GM12878 (cell line): ENCODE measurements around the gene GNAT1. TPM values are rescaled to one million over a fixed set of nuclear protein-coding genes. Genes with fewer than 3 reads are reported as not detected.

ENCODE experiments used
- ATAC-seq: fragments of 200-7000 bp; cut with Tn5 transposase; 3 replicates; pipeline ENCODE4 v1.9.1; 2020; ENCODE audit warnings: mild to moderate bottlenecking, moderate library complexity
- BruUV-seq: library from RNA; stranded (reverse); fragments of 400-500 nt; replicated peaks from 2 replicates; lab custom pipeline; 2021; lab: Mats Ljungman, UMichigan
- CTCF ChIA-PET: fragments of 300-600 bp; sonication (Branson Sonifier 250); formaldehyde crosslinking; extraction: SDS; loops from one replicate; lab custom pipeline; 2021; ENCODE audit warnings: inconsistent platforms; lab: Yijun Ruan, JAX
- POLR2A ChIA-PET: fragments of 350-600 bp; formaldehyde crosslinking; extraction: SDS; loops from one replicate; lab custom pipeline; 2021; ENCODE audit warnings: inconsistent platforms; lab: Charles Lee
- RAD21 ChIA-PET: fragments of 300-600 bp; sonication (Branson Sonifier 250); formaldehyde crosslinking; loops from one replicate; lab custom pipeline; 2023; ENCODE audit warnings: antibody characterized with exemption; ENCODE audit not compliant: unreplicated experiment; lab: Charles Lee
- SMC1A ChIA-PET: fragments of 300-600 bp; sonication (Branson Sonifier 250); formaldehyde crosslinking; loops from one replicate; lab custom pipeline; 2023; ENCODE audit not compliant: unreplicated experiment, uncharacterized antibody; lab: Charles Lee
- DNase-seq: peaks from one replicate; pipeline ENCODE4 v3.0.0-alpha.2; 2011; ENCODE audit warnings: low read depth, low spot score
- FAIRE-seq: peaks from 3 replicates; lab custom pipeline; 2011; peaks lifted over from hg19 to GRCh38; lab: Jason Lieb, UNC
- H2AFZ ChIP-seq: 2 replicates; pipeline ENCODE4 v1.6.0; 2011; ENCODE audit warnings: low read depth, low read length, control low read depth; ENCODE audit not compliant: control insufficient read depth
- H3K27ac ChIP-seq: 2 replicates; pipeline ENCODE4 v1.5.1; 2011; ENCODE audit warnings: control low read depth; ENCODE audit not compliant: control insufficient read depth, insufficient read depth
- H3K27me3 ChIP-seq, 2 experiments: replicated peaks in 1 of 2; 2 replicates each; pipeline versions ENCODE4 v1.6.0 to v1.6.1; 2011; ENCODE audit warnings: low read length in 1 of 2; ENCODE audit not compliant: control insufficient read depth in 2 of 2, insufficient read depth in 2 of 2
- H3K36me3 ChIP-seq, 2 experiments: 2 replicates each; pipeline ENCODE4 v1.5.1; 2011; ENCODE audit warnings: low read length in 1 of 2; ENCODE audit not compliant: control insufficient read depth in 2 of 2, insufficient read depth in 2 of 2
- H3K4me1 ChIP-seq: 2 replicates; pipeline ENCODE4 v1.6.1; 2011; ENCODE audit warnings: mild to moderate bottlenecking, low read length, moderate library complexity, mixed read lengths; ENCODE audit not compliant: control insufficient read depth, insufficient read depth
- H3K4me2 ChIP-seq: 2 replicates; pipeline ENCODE4 v1.6.0; 2011; ENCODE audit warnings: control low read depth; ENCODE audit not compliant: control insufficient read depth, insufficient read depth
- H3K4me3 ChIP-seq: fragments of 200-600 bp; sonication (generic); 2 replicates; pipeline ENCODE4 v1.5.1; 2016
- H3K79me2 ChIP-seq: 2 replicates; pipeline ENCODE4 v1.6.0; 2011; ENCODE audit warnings: low read length; ENCODE audit not compliant: control insufficient read depth, insufficient read depth
- H3K9ac ChIP-seq: 2 replicates; pipeline ENCODE4 v1.8.0; 2011; ENCODE audit warnings: low read length, control low read depth, mixed read lengths; ENCODE audit not compliant: control insufficient read depth, insufficient read depth
- H3K9me3 ChIP-seq: replicated peaks from 3 replicates; pipeline ENCODE4 v1.5.1; 2011; ENCODE audit warnings: mild to moderate bottlenecking, low read length; ENCODE audit not compliant: control insufficient read depth, insufficient read depth
- H4K20me1 ChIP-seq: 2 replicates; pipeline ENCODE4 v1.6.0; 2011; ENCODE audit not compliant: control insufficient read depth, insufficient read depth
- CTCF ChIP-seq, 3 experiments: IDR thresholded peaks in 2 of 3; conservative IDR thresholded peaks in 1 of 3; 2 replicates each; pipeline ENCODE4 v1.5.1; 2011; ENCODE audit warnings: low read depth in 3 of 3, low read length in 3 of 3, mild to moderate bottlenecking in 3 of 3, control low read depth in 2 of 3, moderate library complexity in 2 of 3, inconsistent platforms in 1 of 3, mixed read lengths in 1 of 3; ENCODE audit not compliant: control insufficient read depth in 2 of 3, insufficient read depth in 1 of 3; ENCODE audit errors: extremely low read depth in 1 of 3
- EGR1 ChIP-seq, 2 experiments: IDR thresholded peaks; 1 replicate in 1 of 2; 2 replicates in 1 of 2; pipeline ENCODE4 v1.6.1; 2011 to 2012; ENCODE audit warnings: low read depth in 2 of 2, low read length in 2 of 2, borderline replicate concordance in 1 of 2, mild to moderate bottlenecking in 1 of 2, moderate library complexity in 1 of 2
- ELK1 ChIP-seq: IDR thresholded peaks from 2 replicates; pipeline ENCODE4 v1.6.1; 2012; ENCODE audit warnings: low read depth, low read length, improper control_type of control experiment
- IRF4 ChIP-seq: IDR thresholded peaks from 2 replicates; pipeline ENCODE4 v1.6.1; 2011; ENCODE audit warnings: low read depth, low read length
- NR2C1 ChIP-seq: fragments of 450-650 bp; IDR thresholded peaks from 2 replicates; pipeline ENCODE4 v1.6.1; 2017; ENCODE audit warnings: antibody characterized with exemption, mild to moderate bottlenecking, moderate library complexity
- PBX3 ChIP-seq: IDR thresholded peaks from 2 replicates; pipeline ENCODE4 v1.6.1; 2011; ENCODE audit warnings: mild to moderate bottlenecking, low read depth, low read length, moderate library complexity; ENCODE audit not compliant: insufficient replicate concordance
- RAD21 ChIP-seq: IDR thresholded peaks from 2 replicates; pipeline ENCODE4 v1.6.1; 2011; ENCODE audit warnings: mild to moderate bottlenecking, low read depth, low read length, moderate library complexity; ENCODE audit not compliant: insufficient read depth
- SMAD5 ChIP-seq: IDR thresholded peaks from 2 replicates; pipeline ENCODE4 v1.6.1; 2016; ENCODE audit warnings: antibody characterized with exemption, low read depth
- SMC3 ChIP-seq: IDR thresholded peaks from 2 replicates; pipeline ENCODE4 v1.6.1; 2011; ENCODE audit warnings: low read length, improper control_type of control experiment, borderline replicate concordance
- TCF12 ChIP-seq: IDR thresholded peaks from 2 replicates; pipeline ENCODE4 v1.6.1; 2011; ENCODE audit warnings: low read depth, mild to moderate bottlenecking, low read length
- YY1 ChIP-seq: IDR thresholded peaks from 2 replicates; pipeline ENCODE4 v1.6.1; 2011; ENCODE audit warnings: low read depth, mild to moderate bottlenecking, low read length
- ZBTB40 ChIP-seq: fragments of 450-650 bp; IDR thresholded peaks from 2 replicates; pipeline ENCODE4 v1.6.1; 2016; ENCODE audit warnings: mild to moderate bottlenecking, moderate library complexity, borderline replicate concordance
- WGBS: methylation state at CpG from one replicate; pipeline ENCODE4 v1.1.6; 2016; ENCODE audit warnings: low lambda C conversion rate; ENCODE audit not compliant: insufficient replicate concordance, insufficient coverage; ENCODE audit errors: missing lambda C conversion rate; 5-methylcytosine and 5-hydroxymethylcytosine counted together
- in situ Hi-C: fragments of 300-500 bp; cut with MboI; formaldehyde crosslinking; loops from 9 replicates; pipeline ENCODE4 v1.14.3; 2018; ENCODE audit warnings: mixed read lengths
- intact Hi-C: fragments of 100-400 bp; cut with micrococcal nuclease; formaldehyde crosslinking; loops from one replicate; pipeline ENCODE4 v1.14.2; 2022; ENCODE audit not compliant: unreplicated experiment
- polyA plus RNA-seq, 11 experiments: library from polyadenylated mRNA; depleted of rRNA in 4 of 11; unstranded in 6 of 11; stranded (reverse) in 5 of 11; fragments of >200 nt; fragmentation: Nextera tagmentation in 4 of 11; fragmentation: Illumina TruSeq in 1 of 11; extraction: Ambion mirVana in 4 of 11; extraction: Trizol in 1 of 11; gene quantifications; 1 replicate in 1 of 11; 2 replicates in 10 of 11; pipeline versions ENCODE4 v1.2.1 to v1.2.3, GENCODE V29; 2011 to 2016; ENCODE audit warnings: inconsistent platforms in 2 of 11, missing spikeins in 2 of 11, low read depth in 1 of 11
- total RNA-seq, 4 experiments: library from RNA; depleted of rRNA in 3 of 4; stranded (reverse); fragments of >200 nt in 3 of 4; fragmentation: Illumina TruSeq in 1 of 4; extraction: Trizol in 1 of 4; gene quantifications; 2 replicates each; pipeline versions ENCODE4 v1.2.1 to v1.2.3, GENCODE V29; 2013 to 2021

The GNAT1 gene
- total and polyA plus RNA-seq, 10 of the 15 experiments (the other 5 are each of a cell fraction or from before 2014, with no cell fraction given) = not detected

- TF ChIP-seq ZBTB40 (no peak), SMAD5 (no peak)
- TF ChIP-seq, all 136 proteins: peak for 0
These were observed 2.3 kb downstream of the GNAT1 start (continued) for GRCh38 chr3:50193746-50194127.

GRCh38 chr3:50194128-50194902, 2.9 kb downstream of the GNAT1 start:
- no TSS peak for BruUV-seq
- ChIA-PET SMC1A (interaction anchor here (0.7 to 3.0 kb wide), 7 partner anchors 22 to 85 kb away, joined by 3 to 23 read pairs (median 5); no protein-coding TSS in a partner anchor), POLR2A (no interaction called here)

More at GRCh38 chr3:50194128-50194902, 2.9 kb downstream of the GNAT1 start:
- CTCF ChIA-PET = interaction anchor here (0.7 to 6.9 kb wide), 15 partner anchors 12 to 130 kb away, joined by 3 to 110 read pairs (median 6); partner anchors contain the start of gene GNAI2
- no peak overlapping the region for H3K4me2 ChIP-seq
- H3K27me3 ChIP-seq = no peaks in the 10 kb centered on the region; a peak in 2 of 4 replicates
- WGBS = 33% methylated on average over 64 of the region's 70 CpGs
- RAD21 ChIA-PET = interaction anchor here (0.9 to 5.6 kb wide), 6 partner anchors 22 to 66 kb away, joined by 3 to 72 read pairs (median 8); no protein-coding TSS in a partner anchor
- H3K4me3 ChIP-seq = no peak overlapping the region
- intact Hi-C loops (no loop called here), in situ Hi-C loops (loop anchor here (5.0 kb wide), 1 partner anchor 33 kb away; no protein-coding TSS in a partner anchor)
- no peaks in the 10 kb centered on the region for H3K79me2 ChIP-seq
- DNase-seq (no peak), FAIRE-seq (no peak)
- H3K36me3 ChIP-seq = no peaks in the 10 kb centered on the region
- H3K4me1 ChIP-seq = no peaks in the 10 kb centered on the region
- H3K27ac ChIP-seq = no peak overlapping the region
- H3K9ac ChIP-seq = no peak overlapping the region
- H4K20me1 ChIP-seq = no peaks in the 10 kb centered on the region
- H3K9me3 ChIP-seq = no peaks in the 10 kb centered on the region
- no peak overlapping the region for H2AFZ ChIP-seq
- TF ChIP-seq ELK1 (no peak), NR2C1 (no peak), PBX3 (no peak), YY1 (peak; percentile 27; the same call in 1 of the 2 replicates), TCF12 (0 out of 2 replicates have a peak, but pooled peaks have one; percentile 38), CTCF (IDR thresholded peaks at IDR 0.05 in 2 of 3, conservative IDR thresholded peaks at IDR 0.05 in 1 of 3; ENCODE audit: control insufficient read depth in 2 of 3, extremely low read depth in 1 of 3, insufficient read depth in 1 of 3, low read depth in 3 of 3, low read length in 3 of 3) (peak; percentile 63 to 69 (median 66)), EGR1 (IDR thresholded peaks at IDR 0.05; ENCODE audit: borderline replicate concordance in 1 of 2, low read depth in 2 of 2, low read length in 2 of 2) (peak; percentile 50 to 92), IRF4 (no peak), RAD21 (peak; percentile 77), SMC3 (peak; percentile 77)
- TF ChIP-seq, all 136 proteins: peak for 6
- peak; percentile 77 for ATAC-seq
